HG03095 (cell line): ENCODE data around the gene EMC9.

Source experiments
- ATAC-seq: cut with Tn5 transposase; IDR thresholded peaks from one replicate; pipeline ENCODE4 v1.9.1; 2021; ENCODE audit warnings: moderate library complexity; ENCODE audit not compliant: unreplicated experiment

Gene EMC9

DNA sequence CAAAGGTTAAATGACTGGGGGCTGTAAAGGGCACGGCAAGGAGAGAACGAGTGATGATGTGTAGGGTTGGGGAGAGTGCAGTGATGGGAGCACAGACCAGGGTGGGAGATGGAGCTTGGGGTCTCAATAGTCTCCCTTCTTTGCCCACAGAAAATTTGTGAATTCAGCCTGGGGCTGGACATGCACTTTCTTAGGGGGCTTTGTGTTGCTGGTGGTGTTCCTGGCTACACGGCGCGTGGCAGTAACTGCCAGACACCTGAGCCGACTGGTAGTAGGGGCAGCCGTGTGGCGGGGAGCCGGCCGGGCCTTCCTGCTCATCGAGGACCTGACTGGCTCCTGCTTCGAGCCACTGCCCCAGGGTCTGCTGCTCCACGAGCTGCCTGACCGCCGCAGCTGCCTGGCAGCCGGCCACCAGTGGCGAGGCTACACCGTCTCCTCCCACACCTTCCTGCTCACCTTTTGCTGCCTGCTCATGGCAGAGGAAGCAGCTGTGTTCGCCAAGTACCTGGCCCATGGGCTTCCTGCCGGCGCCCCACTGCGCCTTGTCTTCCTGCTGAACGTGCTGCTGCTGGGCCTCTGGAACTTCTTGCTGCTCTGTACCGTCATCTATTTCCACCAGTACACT lies 9.2 kb downstream of the EMC9 start:
- ATAC-seq = no peak

DNA sequence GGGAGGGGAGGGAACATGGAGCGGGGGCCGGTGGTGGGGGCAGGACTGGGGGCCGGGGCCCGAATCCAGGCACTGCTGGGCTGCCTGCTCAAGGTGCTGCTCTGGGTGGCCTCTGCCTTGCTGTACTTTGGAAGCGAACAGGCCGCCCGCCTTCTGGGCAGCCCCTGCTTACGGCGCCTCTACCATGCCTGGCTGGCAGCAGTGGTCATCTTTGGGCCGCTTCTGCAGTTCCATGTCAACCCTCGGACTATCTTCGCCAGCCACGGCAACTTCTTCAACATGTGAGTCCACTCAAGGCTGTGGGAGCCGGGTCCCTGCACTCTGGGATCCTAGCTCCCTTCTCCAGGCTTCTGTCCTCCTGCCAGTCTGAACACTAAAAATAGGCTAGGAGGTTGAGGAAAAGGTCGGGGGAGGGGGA lies 9.8 kb downstream of the EMC9 start:
- ATAC-seq = no peak

DNA sequence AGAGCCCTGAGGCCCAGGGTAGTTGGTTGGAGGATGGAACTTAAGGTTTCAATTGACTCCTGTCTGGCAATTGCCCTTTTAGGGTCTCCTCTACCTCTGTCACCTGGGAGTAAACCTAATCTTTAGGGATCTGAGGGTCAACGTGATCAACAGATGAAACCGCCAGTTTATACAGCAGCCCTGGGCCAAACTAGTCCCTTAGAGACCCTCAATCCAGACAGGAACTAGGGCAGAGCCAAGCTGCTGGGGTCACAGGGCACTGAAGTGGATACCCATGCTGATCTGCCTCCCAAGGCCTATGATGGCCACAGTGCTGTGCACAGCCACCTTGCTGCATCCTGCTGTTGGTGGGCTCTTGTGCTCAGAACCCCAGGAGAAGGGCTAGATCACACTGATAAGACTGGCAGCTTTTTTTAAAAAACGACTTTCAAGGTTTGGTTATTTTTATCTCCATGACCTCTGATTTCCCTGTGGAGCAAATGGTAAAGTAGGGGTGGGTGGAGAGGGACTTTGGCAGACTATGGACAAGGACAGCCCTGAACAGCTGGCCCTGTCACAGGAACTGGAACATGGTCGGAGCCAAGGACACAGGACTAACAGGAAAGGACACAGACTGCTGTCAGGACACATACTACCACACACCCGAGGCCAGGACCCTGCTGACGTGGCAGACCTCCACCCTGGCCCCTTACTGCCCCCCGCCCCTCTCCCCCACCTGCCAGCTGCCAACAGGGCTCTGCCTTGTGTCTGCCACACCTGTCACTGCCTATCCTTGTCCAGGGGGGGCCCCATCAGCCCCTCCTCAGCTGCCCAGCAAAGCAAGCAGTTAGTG lies 10.5 kb downstream of the EMC9 start:
- no peak for ATAC-seq

DNA sequence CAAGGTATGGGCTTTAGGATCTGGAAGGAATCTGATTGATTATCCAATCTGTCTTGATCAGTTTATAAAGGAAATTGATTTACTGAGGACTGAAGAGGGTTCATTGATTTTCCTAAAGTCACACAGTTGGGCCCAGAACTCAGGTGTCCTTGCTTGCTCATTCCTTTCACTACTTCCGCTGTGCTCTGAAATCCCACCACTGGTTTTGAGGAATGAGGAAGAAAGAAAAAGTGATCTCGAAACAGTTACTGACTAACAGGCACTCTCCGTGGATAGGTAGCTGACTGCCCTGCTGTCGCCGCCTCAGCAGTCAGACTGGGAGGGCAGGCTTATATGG lies 11.0 kb downstream of the EMC9 start, which contains the start of gene FITM1:
FITM1 (plus strand) TSS at position 280 of the 337 bp plus-strand sequence. CDS start 905 bp downstream, outside the sequence.
- no peak for ATAC-seq

DNA sequence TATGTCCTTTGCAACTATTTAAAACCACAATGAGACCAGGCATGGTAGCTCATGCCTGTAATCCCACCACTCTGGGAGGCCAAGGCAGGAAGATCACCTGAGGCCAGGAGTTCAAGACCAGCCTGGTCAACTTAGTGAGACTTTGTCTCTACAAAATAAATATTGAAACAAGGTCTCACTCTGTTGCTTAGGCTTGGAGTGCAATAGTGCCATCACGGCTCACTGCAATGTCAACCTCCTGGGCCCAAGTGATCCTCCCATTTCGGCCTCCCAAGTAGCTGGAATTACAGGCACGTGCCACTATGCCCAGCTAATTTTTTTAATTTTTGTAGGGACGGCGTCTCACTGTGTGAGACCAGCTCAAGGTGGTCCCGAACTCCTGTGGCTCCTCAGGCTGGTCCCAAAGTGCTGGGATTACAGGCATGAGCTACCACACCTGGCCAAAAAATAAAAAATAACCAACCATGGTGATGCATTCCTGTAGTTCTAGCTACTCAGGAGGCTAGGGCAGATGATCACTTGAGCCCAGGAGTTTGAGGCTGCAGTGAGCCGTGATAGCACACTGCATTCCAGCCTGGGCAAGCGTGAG lies 11.9 kb downstream of the EMC9 start:
- ATAC-seq = no peak

DNA sequence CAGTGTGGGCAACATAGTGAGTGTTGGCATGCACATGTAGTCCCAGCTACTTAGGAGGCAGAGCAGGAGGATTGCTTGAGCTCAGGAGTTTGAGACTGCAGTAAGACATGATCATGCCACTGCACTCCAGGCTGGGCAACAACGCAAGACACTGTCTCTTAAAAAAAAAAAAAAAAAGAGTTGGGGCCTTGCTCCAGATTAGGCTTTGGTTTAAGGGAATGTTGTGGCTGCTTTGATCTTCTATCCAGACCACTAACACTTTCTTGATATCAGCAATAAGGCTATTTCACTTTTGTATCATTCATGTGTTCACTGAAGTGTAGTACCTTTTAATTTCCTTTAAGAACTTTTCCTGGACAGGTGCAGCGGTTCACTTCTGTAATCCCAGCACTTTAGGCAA lies 13.7 kb downstream of the EMC9 start:
- no peak for ATAC-seq

DNA sequence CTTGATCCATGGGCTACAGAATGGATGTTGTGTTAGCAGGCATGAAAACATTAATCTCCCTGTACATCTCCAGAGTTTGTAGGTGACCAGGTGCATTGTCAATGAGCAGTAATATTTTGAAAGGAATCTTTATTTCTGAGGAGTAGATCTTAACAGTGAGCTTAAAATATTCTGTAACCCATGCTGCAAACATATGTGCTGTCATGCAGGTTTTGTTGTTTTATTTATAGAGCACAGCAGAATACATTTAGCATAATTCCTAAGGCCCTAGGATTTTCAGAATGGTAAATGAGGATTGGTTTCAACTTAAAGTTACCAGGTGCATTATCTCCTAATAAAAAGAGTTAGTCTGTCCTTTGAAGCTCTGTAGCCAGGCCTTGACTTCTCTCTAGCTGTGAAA lies 14.5 kb downstream of the EMC9 start:
- ATAC-seq = no peak

DNA sequence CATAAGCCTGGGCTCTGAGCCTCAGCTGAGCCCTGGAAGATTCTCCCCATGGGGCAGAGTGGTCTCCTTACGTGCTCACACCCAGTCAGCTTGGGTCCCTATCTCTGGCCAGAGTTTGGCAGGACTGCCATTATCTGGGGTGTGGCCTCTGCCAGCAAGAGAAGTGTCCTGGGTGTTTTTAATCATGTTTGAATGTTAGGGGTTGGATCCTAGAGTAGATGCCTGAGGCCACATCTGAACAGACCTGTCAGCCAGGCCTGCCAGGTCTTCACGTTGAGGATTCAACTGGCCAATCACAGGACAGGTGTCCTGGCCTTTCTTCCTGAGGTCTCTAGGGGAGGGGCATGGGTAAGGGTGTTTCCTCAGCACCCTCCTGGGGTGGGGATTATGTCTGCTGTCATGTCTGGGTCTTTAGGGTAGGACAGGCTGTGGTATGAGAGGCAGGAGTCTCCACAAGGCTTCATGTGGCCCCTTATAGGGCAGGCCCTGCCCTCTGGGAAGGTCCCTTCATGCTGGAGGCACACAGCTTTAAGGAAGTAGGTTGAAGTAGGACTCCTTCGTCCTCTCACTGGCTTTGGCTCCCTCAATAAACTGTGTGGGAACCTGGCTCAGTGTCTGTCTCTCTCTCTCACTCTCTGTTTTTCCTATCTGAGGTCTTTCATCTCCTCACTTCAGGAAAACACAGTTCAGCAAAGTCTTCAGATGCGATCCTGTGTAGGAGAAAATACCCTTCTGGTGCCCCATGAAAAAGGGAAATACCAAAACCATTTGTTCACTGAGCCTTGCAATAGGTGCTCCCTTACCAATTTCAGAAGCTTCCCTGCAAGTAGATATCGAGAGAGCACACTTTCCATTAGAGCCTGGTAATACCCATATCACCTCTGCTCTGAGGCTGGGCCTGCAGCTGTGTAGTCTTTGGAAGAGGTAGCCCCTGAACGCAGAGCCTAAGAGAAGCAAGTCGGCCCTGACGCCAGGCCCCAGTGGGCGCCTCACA lies 17.7 kb downstream of the EMC9 start:
- peak; percentile 48 for ATAC-seq

DNA sequence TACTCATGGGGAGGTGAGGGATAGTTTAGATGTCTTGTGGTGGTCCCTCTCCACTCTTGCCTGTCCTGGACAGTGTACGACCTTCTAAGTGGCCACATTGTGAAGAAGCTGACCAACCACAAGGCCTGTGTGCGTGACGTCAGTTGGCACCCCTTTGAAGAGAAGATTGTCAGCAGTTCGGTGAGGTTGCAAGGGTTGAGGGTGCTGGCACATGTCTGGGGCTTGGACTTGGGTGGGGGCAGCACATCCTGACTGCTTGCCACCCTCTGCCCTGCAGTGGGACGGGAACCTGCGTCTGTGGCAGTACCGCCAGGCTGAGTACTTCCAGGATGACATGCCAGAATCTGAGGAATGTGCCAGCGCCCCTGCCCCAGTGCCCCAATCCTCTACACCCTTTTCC lies 18.5 kb downstream of the EMC9 start:
- no peak for ATAC-seq

DNA sequence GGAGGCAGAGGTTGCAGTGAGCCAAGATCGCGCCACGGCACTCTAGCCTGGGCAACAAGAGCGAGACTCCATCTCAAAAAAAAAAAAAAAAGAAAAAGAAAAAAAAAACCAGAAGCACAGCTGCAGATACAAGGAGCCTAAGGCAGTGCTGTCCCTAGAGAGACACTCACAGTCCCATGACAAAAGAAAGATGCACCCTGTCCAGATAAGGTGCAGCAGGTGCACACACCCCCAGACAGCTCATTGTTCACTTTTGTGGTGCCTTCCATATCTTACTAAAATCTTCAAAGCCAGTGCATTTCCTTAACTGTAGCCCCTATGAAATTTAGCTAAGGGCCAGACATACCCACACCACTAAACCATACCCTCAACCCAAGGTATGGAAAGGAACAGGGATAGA lies 19.0 kb downstream of the EMC9 start:
- no peak for ATAC-seq

DNA sequence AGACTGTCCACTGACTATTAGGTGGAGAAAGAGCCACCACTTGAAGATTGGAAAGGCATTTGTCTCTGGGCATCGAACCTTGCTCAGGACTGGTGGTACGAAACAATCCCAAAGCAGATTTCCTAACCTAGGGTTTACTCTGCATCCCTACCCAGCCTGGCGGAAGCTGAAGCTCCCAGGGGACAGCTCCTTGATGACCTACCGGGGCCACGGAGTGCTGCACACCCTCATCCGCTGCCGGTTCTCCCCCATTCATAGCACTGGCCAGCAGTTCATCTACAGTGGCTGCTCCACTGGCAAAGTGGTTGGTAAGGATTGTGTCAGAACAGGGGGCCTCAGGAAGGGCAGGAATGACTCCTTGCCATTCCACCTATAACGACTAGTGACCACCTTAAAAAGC lies 20.2 kb downstream of the EMC9 start:
- ATAC-seq = no peak

DNA sequence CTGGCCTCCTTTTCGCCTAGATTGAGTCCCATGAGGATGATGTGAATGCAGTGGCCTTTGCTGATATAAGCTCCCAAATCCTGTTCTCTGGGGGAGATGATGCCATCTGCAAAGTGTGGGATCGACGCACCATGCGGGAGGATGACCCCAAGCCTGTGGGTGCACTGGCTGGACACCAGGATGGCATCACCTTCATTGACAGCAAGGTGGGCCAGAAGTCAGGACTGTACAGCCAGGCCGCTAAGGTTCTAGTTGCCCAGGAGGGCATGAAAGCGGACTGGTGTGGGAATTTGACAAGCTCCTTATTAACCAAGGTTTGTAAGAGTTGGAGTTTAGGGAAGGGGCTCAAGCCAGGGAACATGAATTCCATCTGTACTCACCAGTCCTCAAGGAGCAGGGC lies 21.7 kb downstream of the EMC9 start:
- ATAC-seq = no peak

DNA sequence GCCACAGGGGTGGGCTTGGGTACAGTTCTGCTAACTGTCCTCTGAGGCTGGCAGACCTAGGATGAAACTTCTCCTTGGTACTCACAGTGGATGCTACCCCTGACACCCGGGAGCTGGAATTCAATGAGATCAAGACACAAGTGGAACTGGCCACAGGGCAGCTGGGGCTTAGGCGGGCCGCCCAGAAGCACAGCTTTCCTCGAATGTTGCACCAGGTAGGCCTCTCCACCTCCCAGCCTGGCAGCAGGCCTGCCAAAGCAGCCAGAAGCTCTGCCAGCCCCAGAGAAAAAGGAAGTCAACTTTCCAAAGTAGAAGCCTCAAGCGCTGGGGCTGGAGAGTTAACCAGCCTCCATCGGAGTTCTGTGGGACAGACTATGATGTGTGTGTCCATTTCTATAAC lies 24.2 kb downstream of the EMC9 start:
- no peak for ATAC-seq

DNA sequence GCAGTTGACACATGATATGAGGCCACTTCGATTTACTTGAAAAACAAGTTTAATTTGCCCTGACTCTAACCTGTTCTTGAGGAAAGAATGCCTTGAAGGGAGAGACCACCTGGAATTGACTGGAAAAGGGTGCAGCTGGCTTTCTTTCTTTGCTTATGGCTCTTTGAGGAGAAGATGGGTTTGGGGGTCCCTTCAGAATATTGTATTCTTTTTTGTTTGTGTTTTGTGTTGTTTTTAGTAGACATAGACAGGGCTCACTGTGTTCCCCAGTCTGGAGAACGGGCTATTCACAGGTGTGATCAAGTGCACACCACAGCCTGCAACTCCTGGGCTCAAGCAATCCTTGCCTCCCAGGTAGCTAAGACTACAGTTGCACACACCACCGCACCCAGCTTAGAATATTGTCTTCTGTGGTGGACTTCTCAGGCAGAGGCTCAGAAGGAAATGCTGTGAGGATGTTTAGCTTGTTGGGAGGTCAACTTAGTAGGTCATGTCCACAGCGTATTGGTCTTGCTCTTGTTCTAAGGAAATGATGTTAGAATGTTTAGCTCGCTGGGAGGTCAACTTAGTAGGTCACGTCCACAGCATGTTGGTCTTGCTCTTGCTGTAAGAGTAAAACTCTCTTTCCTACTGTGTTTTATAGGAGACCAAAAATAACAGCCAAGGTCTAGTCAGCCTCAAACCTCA lies 25.1 kb downstream of the EMC9 start:
- no peak for ATAC-seq

DNA sequence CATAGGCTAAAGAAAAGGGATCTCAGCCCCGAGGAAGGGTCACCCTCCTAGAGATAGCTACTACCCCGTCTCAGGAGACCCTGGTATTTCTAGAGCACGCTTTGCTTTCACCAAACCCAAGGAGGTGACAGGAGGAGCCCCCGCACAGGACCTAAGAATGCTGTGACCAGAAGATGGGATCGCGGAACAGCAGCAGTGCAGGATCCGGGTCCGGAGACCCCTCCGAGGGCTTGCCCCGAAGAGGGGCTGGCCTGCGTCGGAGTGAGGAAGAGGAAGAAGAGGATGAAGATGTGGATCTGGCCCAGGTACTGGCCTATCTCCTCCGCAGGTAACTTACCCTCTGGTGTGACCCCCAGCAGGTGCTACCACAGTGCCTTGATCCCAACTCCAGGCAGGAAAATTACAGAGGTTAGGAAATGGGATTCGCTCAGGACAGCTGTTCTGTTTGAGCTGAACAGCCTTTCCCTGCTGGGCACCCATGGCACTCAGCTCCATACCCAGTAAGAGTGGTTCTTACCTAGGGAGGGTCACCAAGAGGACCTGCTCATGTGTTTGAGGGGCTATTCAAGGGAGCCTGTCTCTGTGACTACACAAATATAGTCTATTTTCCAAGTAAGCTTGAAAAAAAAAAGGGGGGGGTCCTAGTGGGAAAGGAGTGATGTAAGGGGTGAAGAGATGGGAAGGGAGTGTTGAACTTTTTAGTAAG lies 25.8 kb downstream of the EMC9 start:
- no peak for ATAC-seq

DNA sequence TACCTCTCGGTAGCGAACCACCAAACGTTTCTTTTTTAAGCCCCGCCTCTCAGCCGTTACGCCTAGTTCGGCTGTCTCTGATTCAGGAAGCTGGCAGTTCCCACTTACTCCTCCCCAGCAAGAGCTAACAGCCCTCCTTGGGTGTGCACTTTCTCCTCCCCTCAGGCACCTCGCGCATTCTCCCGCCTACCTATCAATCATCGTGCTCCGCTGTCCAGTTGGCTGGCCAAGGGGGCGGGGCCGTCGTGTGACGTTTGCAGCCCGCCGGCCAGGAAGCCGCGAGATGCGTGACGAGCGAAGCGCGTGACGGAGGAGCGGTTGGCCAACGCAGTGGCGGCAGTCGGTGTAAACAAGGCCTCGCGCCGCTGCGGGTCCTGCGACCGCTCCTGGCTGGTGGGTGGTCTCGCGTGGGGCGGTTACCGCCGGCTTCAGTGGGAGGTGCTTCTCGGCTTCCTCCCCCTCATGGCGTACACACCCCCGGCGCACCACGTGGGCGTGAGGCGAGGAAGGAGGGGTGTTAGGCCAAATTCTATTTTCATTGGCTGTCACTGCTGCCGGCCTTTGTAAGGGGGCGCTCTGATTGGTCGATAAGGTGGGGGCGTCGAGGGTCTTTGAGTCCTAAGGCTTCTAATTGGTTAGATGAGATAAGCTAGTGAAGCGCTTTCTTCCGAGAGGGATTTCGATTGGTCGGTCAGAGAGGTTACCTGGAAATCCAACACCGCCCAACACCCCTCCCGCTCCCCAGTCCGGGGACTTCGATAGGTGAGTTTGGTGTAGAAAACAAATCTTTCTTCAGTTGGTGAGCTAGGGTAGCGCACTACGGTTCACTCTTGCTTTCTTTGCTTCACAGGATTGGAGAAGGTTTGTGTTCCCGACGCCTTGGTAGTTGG lies 26.6 kb downstream of the EMC9 start, which contains the start of the genes DCAF11 and NRL:
DCAF11 (plus strand) TSS at position 246 of the 890 bp plus-strand sequence. CDS start 818 bp downstream, outside the sequence.
NRL (minus strand) TSS at position 418 of the 890 bp plus-strand sequence. CDS start 32,101 bp downstream, outside the sequence.
- peak; percentile 82 for ATAC-seq

DNA sequence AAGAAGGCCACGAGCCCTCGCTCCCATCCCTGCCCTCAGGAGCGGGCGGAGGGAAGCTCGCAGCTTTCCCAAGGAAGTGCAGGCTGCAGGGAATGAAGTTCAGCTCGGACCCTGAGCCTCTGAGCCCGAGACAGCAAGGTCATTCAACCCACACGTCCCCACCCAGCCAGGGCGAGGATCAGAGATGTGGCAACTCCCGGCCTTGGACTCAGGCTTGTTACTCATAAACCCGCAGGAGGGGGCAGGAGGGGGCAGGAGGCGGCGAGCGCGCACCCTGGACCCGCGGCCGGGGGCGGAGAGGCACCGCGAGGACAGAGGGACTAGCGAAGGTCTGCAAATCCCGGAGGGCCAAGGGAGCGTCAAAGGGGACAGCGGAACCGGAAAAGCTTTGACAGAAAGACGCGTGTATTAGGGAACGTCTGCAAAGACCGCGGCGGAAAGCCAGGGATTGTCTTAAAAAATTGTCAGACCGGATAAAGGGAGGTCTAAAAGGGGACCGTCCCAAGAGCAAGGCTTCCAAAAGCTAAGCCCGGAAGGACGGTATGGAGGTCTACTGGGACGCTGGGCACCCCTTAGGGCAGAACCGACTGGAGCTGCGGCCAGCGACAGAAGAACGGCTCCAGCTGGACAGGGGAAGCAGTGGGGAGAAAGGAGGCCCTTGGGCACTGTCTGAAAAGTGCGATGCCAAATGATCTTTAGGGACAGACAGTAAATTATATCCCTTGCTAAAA lies 27.4 kb downstream of the EMC9 start:
- peak; percentile 23 for ATAC-seq

DNA sequence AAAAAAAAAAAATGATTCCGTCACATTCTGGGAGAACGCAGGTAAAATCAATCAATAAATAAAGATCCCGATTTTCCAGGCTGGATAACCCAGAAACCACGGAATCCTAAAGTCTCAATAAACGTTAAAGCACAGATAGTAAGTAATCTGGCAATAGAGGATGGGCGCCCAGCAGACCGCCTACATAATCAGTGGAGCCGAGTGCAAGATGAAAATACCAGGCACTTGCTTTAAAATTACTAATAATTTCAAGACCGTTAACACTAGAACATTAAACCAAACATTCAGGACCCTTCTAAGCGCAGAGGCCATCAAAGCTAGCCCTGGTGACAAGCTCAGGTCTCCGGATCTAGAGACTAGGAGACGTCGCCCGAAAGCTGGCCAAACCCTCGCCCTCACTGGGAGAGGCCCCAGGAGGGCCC lies 28.0 kb downstream of the EMC9 start:
- ATAC-seq = no peak
